PFSK-1 (cell line): ENCODE results near the gene KCNN1.

Source experiments
- FOXP2 ChIP-seq: optimal IDR thresholded peaks from 2 replicates; pipeline ENCODE3; 2011; ENCODE audit warnings: borderline replicate concordance, control low read depth, inconsistent platforms; ENCODE audit not compliant: insufficient read depth; ENCODE audit errors: extremely low read length, extremely low read depth
- POLR2AphosphoS5 ChIP-seq: IDR thresholded peaks from 2 replicates; pipeline ENCODE4 v1.6.1; 2012; ENCODE audit warnings: low read depth, mild to moderate bottlenecking, control low read depth, low read length, moderate library complexity
- SIN3A ChIP-seq: IDR thresholded peaks from 2 replicates; pipeline ENCODE4 v1.6.1; 2012; ENCODE audit warnings: mild to moderate bottlenecking, low read length, moderate library complexity, borderline replicate concordance; ENCODE audit not compliant: insufficient read depth
- TAF1 ChIP-seq: IDR thresholded peaks from 2 replicates; pipeline ENCODE4 v1.6.1; 2012; ENCODE audit warnings: low read length, control low read depth, borderline replicate concordance; ENCODE audit not compliant: insufficient read depth
- TF ChIP-seq, protein P1 (sequence below), 2 experiments: IDR thresholded peaks; 2 replicates each; pipeline versions ENCODE4 v1.6.1 to v1.8.0; 2011 to 2012; ENCODE audit warnings: low read depth in 2 of 2, low read length in 2 of 2, control low read depth in 1 of 2, inconsistent platforms in 1 of 2, mild to moderate bottlenecking in 1 of 2, moderate library complexity in 1 of 2; ENCODE audit not compliant: insufficient read depth in 1 of 2

KCNN1 gene

DNA sequence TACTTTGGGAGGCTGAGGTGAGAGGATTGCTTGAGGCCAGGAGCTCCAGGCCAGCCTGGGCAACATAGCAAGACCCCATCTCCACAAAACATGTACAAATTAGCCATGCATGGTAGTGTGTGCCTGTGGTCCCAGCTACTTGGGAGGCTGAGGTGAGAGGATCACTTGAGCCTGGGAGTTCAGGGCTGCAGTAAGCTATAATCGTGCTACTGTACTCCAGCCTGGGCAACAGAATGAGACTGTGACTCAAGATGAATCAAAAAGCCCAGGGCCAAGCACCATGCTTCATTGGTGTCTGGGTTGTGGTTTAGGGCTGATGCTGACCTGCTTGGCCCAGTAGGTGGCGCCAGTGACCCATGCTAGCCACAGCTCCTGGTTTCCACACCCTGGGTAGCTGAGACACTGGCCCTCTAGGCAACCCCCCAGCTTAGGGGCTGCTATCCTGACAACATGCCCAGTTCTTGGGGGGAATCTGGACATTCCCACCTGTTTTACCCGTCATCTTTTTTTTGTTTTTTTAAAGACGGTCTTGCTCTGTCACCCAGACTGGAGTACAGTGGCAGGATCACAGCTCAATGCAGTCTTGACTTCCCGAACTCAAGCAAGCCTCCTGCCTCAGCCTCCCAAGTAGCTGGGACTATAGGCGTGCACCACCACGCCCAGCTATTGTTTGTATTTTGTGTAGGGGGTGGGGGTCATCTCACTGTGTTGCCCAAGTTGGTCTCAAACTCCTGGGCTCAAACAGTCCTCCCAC, 28.6 kb upstream of the KCNN1 start:
- no peak for TF ChIP-seq POLR2AphosphoS5
- TF ChIP-seq FOXP2, result peak; percentile 54

DNA sequence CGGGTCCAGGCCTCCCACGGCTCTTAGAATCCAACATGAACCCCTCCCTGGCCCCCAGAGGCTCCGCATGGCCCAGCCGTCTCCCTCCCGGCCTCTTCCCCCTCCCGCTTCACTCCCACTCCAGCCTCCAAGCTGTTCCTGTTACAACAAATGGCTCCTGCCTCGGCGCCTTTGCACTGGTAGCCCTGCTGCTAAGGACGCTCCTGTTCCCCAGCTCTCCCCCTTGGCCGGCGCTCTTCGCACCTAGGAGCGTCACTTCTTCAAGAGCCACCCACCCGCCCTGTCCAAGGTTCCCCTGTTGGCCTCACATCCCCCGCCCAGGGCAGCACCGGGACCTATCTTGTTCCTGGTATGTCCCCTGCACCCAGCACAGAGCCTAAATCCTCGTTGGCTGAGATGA, 24.7 kb upstream of the KCNN1 start:
- TF ChIP-seq POLR2AphosphoS5 (no peak), TAF1 (no peak), SIN3A (no peak), FOXP2 (no peak)
- TF ChIP-seq, protein P1, sequence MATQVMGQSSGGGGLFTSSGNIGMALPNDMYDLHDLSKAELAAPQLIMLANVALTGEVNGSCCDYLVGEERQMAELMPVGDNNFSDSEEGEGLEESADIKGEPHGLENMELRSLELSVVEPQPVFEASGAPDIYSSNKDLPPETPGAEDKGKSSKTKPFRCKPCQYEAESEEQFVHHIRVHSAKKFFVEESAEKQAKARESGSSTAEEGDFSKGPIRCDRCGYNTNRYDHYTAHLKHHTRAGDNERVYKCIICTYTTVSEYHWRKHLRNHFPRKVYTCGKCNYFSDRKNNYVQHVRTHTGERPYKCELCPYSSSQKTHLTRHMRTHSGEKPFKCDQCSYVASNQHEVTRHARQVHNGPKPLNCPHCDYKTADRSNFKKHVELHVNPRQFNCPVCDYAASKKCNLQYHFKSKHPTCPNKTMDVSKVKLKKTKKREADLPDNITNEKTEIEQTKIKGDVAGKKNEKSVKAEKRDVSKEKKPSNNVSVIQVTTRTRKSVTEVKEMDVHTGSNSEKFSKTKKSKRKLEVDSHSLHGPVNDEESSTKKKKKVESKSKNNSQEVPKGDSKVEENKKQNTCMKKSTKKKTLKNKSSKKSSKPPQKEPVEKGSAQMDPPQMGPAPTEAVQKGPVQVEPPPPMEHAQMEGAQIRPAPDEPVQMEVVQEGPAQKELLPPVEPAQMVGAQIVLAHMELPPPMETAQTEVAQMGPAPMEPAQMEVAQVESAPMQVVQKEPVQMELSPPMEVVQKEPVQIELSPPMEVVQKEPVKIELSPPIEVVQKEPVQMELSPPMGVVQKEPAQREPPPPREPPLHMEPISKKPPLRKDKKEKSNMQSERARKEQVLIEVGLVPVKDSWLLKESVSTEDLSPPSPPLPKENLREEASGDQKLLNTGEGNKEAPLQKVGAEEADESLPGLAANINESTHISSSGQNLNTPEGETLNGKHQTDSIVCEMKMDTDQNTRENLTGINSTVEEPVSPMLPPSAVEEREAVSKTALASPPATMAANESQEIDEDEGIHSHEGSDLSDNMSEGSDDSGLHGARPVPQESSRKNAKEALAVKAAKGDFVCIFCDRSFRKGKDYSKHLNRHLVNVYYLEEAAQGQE (IDR thresholded peaks at IDR 0.05; ENCODE audit: insufficient read depth in 1 of 2, low read depth in 2 of 2, low read length in 2 of 2), result no peak

DNA sequence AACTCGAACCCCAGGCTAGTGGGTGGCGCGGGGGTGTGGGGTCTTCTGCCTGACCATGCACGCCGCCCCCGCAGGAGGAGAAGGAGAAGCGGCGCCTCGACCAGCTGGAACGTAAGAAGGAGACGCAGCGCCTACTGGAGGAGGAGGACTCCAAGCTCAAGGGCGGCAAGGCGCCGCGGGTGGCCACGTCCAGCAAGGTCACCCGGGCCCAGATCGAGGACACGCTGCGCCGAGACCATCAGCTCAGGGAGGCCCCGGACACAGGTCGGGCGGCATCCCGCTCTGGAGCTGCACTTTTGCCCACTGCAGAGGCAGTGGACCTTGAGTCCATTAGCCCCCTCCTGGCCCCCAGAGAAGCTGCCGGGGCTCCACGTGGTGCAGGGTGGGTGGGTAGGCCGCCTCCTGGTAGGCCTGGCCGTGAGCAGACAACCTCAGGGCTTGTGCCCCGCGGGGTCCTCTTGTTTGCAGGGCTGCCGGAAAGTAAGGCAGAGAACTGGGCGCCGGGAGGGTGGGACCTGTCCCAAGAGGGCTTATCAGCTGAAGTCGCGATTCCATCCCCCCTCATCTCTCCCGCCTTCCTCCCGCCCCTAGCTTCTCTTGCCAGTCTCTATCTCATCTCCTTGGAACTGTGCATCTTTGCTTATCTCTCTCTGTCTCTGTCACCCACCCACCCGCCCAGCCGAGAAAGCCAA, 24.2 kb upstream of the KCNN1 start:
- no peak for TF ChIP-seq POLR2AphosphoS5
- TF ChIP-seq FOXP2, result no peak
- TF ChIP-seq, protein P1 (IDR thresholded peaks at IDR 0.05; ENCODE audit: insufficient read depth in 1 of 2, low read depth in 2 of 2, low read length in 2 of 2), result no peak
- TF ChIP-seq SIN3A, result no peak
- TF ChIP-seq TAF1, result no peak

DNA sequence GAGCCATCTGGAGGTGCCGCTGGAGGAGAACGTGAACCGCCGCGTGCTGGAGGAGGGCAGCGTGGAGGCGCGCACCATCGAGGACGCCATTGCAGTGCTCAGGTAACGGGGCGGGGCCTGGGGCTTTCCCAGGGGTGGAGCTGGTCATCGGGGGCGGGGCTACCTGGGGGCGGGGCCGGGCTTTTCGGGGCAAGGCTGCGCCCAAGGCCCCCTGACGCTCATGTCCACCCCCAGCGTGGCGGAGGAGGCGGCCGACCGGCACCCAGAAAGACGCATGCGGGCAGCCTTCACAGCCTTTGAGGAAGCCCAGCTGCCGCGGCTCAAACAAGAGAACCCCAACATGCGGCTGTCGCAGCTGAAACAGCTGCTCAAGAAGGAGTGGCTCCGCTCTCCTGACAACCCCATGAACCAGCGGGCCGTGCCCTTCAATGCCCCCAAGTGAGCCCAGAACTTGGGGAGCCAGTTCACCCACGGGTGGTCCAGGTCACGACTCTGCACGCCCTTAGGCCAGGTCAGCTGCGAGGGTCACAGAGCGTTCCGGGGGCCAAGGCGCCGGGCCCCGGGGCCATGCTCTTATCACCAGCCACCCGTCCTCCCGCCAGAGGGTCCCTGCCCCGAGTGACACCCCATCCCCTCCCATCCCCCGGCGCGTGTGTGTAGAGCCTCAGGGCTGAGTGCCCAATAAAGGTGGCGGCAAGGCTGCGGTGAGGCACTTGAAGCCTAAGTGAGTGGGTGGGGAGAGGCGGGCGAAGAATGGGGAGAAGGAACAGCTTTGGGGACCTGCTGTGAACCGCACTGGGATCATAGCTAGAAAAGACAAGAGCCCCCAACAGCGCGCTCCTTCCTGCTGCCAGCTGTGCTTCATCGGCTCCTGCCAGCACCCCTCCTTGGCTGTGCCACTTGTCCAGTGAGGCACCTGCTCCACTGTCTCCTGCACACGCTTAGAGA, 23.4 kb upstream of the KCNN1 start:
- TF ChIP-seq POLR2AphosphoS5, result no peak
- TF ChIP-seq, protein P1 (IDR thresholded peaks at IDR 0.05; ENCODE audit: insufficient read depth in 1 of 2, low read depth in 2 of 2, low read length in 2 of 2), result no peak
- TF ChIP-seq FOXP2, result no peak
- no peak for TF ChIP-seq TAF1
- no peak for TF ChIP-seq SIN3A

DNA sequence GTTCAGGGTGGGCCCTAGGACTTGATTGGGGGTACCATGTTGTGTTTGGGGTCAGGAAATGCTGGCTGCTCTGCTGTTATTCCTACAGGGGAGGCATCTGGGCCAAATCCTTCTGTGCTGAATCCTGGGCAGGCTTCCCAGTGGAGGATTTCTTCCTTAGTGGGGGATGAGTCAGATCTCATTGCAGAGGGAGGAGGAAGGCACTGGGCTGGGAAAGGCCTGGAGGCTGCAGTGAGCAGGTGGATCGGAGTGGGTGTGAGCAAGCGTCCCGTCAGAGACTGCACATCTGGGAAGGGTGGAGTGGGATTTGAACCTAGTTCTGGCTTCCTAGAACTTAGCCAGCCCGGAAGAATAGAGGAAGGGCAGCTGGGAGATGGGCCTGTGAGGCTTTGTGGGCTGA, 22.6 kb upstream of the KCNN1 start:
- TF ChIP-seq SIN3A (no peak), POLR2AphosphoS5 (no peak), TAF1 (no peak), FOXP2 (no peak)
- TF ChIP-seq, protein P1 (IDR thresholded peaks at IDR 0.05; ENCODE audit: insufficient read depth in 1 of 2, low read depth in 2 of 2, low read length in 2 of 2), result no peak
